SK-N-SH (cell line): ENCODE data around the gene CHRNB2. TPM values are rescaled to one million over a fixed set of nuclear protein-coding genes. Genes with fewer than 3 reads are reported as not detected.

Experiments used
- CTCF ChIA-PET: fragments of 300-600, 350-600 bp; formaldehyde crosslinking; extraction: SDS; loops from one replicate; lab custom pipeline; 2021; lab: Yijun Ruan, JAX
- POLR2A ChIA-PET: fragments of 350-600 bp; sonication (Branson Sonifier 250); formaldehyde crosslinking; extraction: SDS; loops from one replicate; lab custom pipeline; 2020; ENCODE audit warnings: antibody characterized with exemption, inconsistent platforms; lab: Yijun Ruan, JAX
- DNase-seq: peaks from one replicate; pipeline ENCODE4 v3.0.0; 2012
- H2AFZ ChIP-seq: fragments of 200-600 bp; sonication (generic); 2 replicates; pipeline ENCODE4 v1.8.1; 2016; ENCODE audit warnings: antibody characterized with exemption, mild to moderate bottlenecking, low read depth
- H3F3A ChIP-seq: fragments of 200-600 bp; sonication (generic); replicated peaks from 2 replicates; pipeline ENCODE3; 2016; ENCODE audit warnings: antibody characterized with exemption, mild to moderate bottlenecking; ENCODE audit not compliant: insufficient read depth
- H3K27ac ChIP-seq, 2 experiments: fragments of 200-500 bp in 1 of 2; fragments of 200-600 bp in 1 of 2; sonication (Bioruptor generic) in 1 of 2; sonication (generic), shearing (Covaris generic) in 1 of 2; 2 replicates each; pipeline versions ENCODE4 v1.5.1 to v1.6.1; 2014 to 2016; ENCODE audit warnings: low read depth in 2 of 2, inconsistent platforms in 1 of 2, low read length in 1 of 2, mild to moderate bottlenecking in 1 of 2, mixed read lengths in 1 of 2
- H3K27me3 ChIP-seq: fragments of 200-600 bp; sonication (generic), shearing (Covaris generic); 2 replicates; pipeline ENCODE4 v1.6.1; 2016; ENCODE audit warnings: mixed run types; ENCODE audit not compliant: insufficient read depth
- H3K36me3 ChIP-seq, 2 experiments: fragments of 200-500 bp in 1 of 2; fragments of 200-600 bp in 1 of 2; sonication (Bioruptor generic) in 1 of 2; sonication (generic) in 1 of 2; replicated peaks in 1 of 2; 2 replicates each; pipeline versions ENCODE3 to v1.5.1; 2014 to 2016; ENCODE audit warnings: low read length in 1 of 2, mild to moderate bottlenecking in 1 of 2; ENCODE audit not compliant: insufficient read depth in 2 of 2, control insufficient read depth in 1 of 2
- H3K4me1 ChIP-seq, 2 experiments: fragments of 200-500 bp in 1 of 2; fragments of 200-600 bp in 1 of 2; sonication (Bioruptor generic) in 1 of 2; sonication (generic), shearing (Covaris generic) in 1 of 2; 2 replicates each; pipeline versions ENCODE4 v1.5.1 to v1.6.1; 2014 to 2016; ENCODE audit warnings: low read depth in 1 of 2, low read length in 1 of 2, mixed run types in 1 of 2; ENCODE audit not compliant: insufficient read depth in 2 of 2, control insufficient read depth in 1 of 2
- H3K4me2 ChIP-seq: fragments of 200-600 bp; sonication (generic), shearing (Covaris generic); 2 replicates; pipeline ENCODE4 v1.6.1; 2017; ENCODE audit warnings: mixed run types
- H3K4me3 ChIP-seq, 2 experiments: fragments of 200-500 bp in 1 of 2; fragments of 200-600 bp in 1 of 2; sonication (Bioruptor generic) in 1 of 2; sonication (generic), shearing (Covaris generic) in 1 of 2; 2 replicates each; pipeline versions ENCODE4 v1.5.1 to v1.8.1; 2014 to 2016; ENCODE audit warnings: low read depth in 2 of 2, inconsistent platforms in 1 of 2, low read length in 1 of 2, mild to moderate bottlenecking in 1 of 2, mixed read lengths in 1 of 2, moderate library complexity in 1 of 2
- H3K79me2 ChIP-seq: fragments of 200-600 bp; sonication (generic); 2 replicates; pipeline ENCODE4 v1.8.1; 2017; ENCODE audit warnings: mild to moderate bottlenecking; ENCODE audit not compliant: insufficient read depth
- H3K9ac ChIP-seq: fragments of 200-600 bp; sonication (generic); 2 replicates; pipeline ENCODE4 v1.6.1; 2017; ENCODE audit warnings: mixed run types
- H3K9me2 ChIP-seq: fragments of 200-600 bp; sonication (generic); 2 replicates; pipeline ENCODE4 v1.6.1; 2017; ENCODE audit warnings: mixed run types
- H3K9me3 ChIP-seq: fragments of 200-600 bp; sonication (generic); 2 replicates; pipeline ENCODE4 v1.6.1; 2017; ENCODE audit warnings: mixed run types, mild to moderate bottlenecking, moderate library complexity
- H4K20me1 ChIP-seq: fragments of 200-600 bp; sonication (generic); 2 replicates; pipeline ENCODE4 v1.6.1; 2017; ENCODE audit warnings: mild to moderate bottlenecking, mixed run types; ENCODE audit not compliant: insufficient read depth
- CTCF ChIP-seq: fragments of 200-600 bp; sonication (generic); IDR thresholded peaks from 2 replicates; pipeline ENCODE4 v1.6.1; 2017; ENCODE audit warnings: antibody characterized with exemption, mild to moderate bottlenecking, moderate library complexity
- GABPA ChIP-seq: IDR thresholded peaks from 2 replicates; pipeline ENCODE4 v1.4.0; 2012; ENCODE audit warnings: low read depth, mild to moderate bottlenecking
- GATA2 ChIP-seq: sonication (generic); formaldehyde crosslinking; IDR thresholded peaks from 2 replicates; pipeline ENCODE4 v1.5.0; 2020; ENCODE audit warnings: mild to moderate bottlenecking, missing genetic modification reagents
- MEF2A ChIP-seq: IDR thresholded peaks from 2 replicates; pipeline ENCODE4 v1.4.0; 2012; ENCODE audit warnings: low read depth, borderline replicate concordance
- NFIC ChIP-seq: IDR thresholded peaks from 2 replicates; pipeline ENCODE4 v1.4.0; 2012; ENCODE audit warnings: borderline replicate concordance
- NRF1 ChIP-seq: IDR thresholded peaks from 2 replicates; pipeline ENCODE4 v1.6.1; 2012; ENCODE audit warnings: low read depth, mild to moderate bottlenecking, low read length
- POLR2AphosphoS5 ChIP-seq: IDR thresholded peaks from 2 replicates; pipeline ENCODE4 v1.6.1; 2012; ENCODE audit warnings: low read depth, low read length
- SMC3 ChIP-seq: IDR thresholded peaks from 2 replicates; pipeline ENCODE4 v1.6.1; 2012; ENCODE audit warnings: low read depth, low read length, improper control_type of control experiment
- USF1 ChIP-seq: IDR thresholded peaks from 2 replicates; pipeline ENCODE4 v1.4.0; 2012; ENCODE audit warnings: low read depth, borderline replicate concordance
- YY1 ChIP-seq: IDR thresholded peaks from 2 replicates; pipeline ENCODE4 v1.4.0; 2012; ENCODE audit warnings: low read depth, mild to moderate bottlenecking
- WGBS: methylation state at CpG from one replicate; pipeline ENCODE4 v1.1.6; 2017; ENCODE audit warnings: low lambda C conversion rate; 5-methylcytosine and 5-hydroxymethylcytosine counted together
- polyA plus RNA-seq, 3 experiments: library from polyadenylated mRNA; depleted of rRNA; stranded (reverse); fragments of >200 nt; gene quantifications; 2 replicates each; pipeline ENCODE4 v1.2.3, GENCODE V29; 2012

Gene CHRNB2
- polyA plus RNA-seq, 1 of the 3 experiments (the other 2 are of a cell fraction), result 0.64 TPM

GRCh38 chr1:154577346-154578057, 9.9 kb downstream of the CHRNB2 start:
- no peaks in the 10 kb centered on the region for H3K79me2 ChIP-seq
- no peak overlapping the region for H2AFZ ChIP-seq
- TF ChIP-seq NRF1 (no peak), GABPA (no peak), NFIC (no peak), SMC3 (no peak), MEF2A (no peak), USF1 (no peak), GATA2 (CRISPR knock-in tag) (no peak), CTCF (no peak)
- no peaks in the 10 kb centered on the region for H3K9me2 ChIP-seq
- no peaks in the 10 kb centered on the region for H3F3A ChIP-seq
- ChIA-PET POLR2A (interaction anchor here (0.5 to 3.0 kb wide), 3 partner anchors 10 to 383 kb away, joined by 4 to 13 read pairs (median 4); partner anchors contain the start of gene CHRNB2), CTCF (interaction anchor here (0.9 to 5.9 kb wide), 9 partner anchors 10 to 301 kb away, joined by 3 to 41 read pairs (median 4); partner anchors contain the start of gene CHRNB2)
- no peaks in the 10 kb centered on the region for H3K9me3 ChIP-seq
- WGBS, result 82% methylated on average over 2 of the region's 7 CpGs
- H3K4me3 ChIP-seq, result no peak overlapping the region
- no peak overlapping the region for H3K4me2 ChIP-seq
- H3K27ac ChIP-seq, result peak overlapping the region in 1 of 2 experiments; percentile 53; a peak in 1 of 4 replicates
- H3K27me3 ChIP-seq, result no peaks in the 10 kb centered on the region
- H3K4me1 ChIP-seq, result peaks cover 0 to 31% of the 10 kb centered on the region in 2 experiments; a peak in 2 of 4 replicates
- no peak for DNase-seq
- peaks cover 26 to 55% of the 10 kb centered on the region in 2 experiments for H3K36me3 ChIP-seq
- H4K20me1 ChIP-seq, result no peaks in the 10 kb centered on the region
- no peak overlapping the region for H3K9ac ChIP-seq

- Histone ChIP-seq H3K27ac (peak overlapping the region in 1 of 2 experiments; percentile 53; a peak in 1 of 4 replicates), H4K20me1 (0 out of 2 replicates have a peak, but pooled peaks cover under 1% of the 10 kb centered on the region), H3K79me2 (no peaks in the 10 kb centered on the region), H3K36me3 (peaks cover 26 to 60% of the 10 kb centered on the region in 2 experiments), H3K4me3 (no peak overlapping the region), H2AFZ (no peak overlapping the region), H3K9ac (no peak overlapping the region), H3K4me1 (peaks cover 0 to 30% of the 10 kb centered on the region in 2 experiments; a peak in 2 of 4 replicates), H3F3A (no peaks in the 10 kb centered on the region), H3K27me3 (no peaks in the 10 kb centered on the region), H3K9me2 (no peaks in the 10 kb centered on the region), H3K9me3 (no peaks in the 10 kb centered on the region), H3K4me2 (no peak overlapping the region)
- POLR2A ChIA-PET, result interaction anchor here (1.3 to 3.0 kb wide), 2 partner anchors 10 to 19 kb away, joined by 4 to 13 read pairs; partner anchors contain the start of gene CHRNB2
- TF ChIP-seq YY1 (no peak), POLR2AphosphoS5 (no peak)
- WGBS, result 43% methylated on average over 3 of the region's 6 CpGs
- DNase-seq, result no peak
- CTCF ChIA-PET, result interaction anchor here (0.9 to 3.5 kb wide), 4 partner anchors 11 to 44 kb away, joined by 3 to 11 read pairs (median 6); partner anchors contain the start of gene CHRNB2
Measured at GRCh38 chr1:154578058-154578418, 10.5 kb downstream of the CHRNB2 start.
